Measurements from ENCODE around the gene HIGD1B.

DNA sequence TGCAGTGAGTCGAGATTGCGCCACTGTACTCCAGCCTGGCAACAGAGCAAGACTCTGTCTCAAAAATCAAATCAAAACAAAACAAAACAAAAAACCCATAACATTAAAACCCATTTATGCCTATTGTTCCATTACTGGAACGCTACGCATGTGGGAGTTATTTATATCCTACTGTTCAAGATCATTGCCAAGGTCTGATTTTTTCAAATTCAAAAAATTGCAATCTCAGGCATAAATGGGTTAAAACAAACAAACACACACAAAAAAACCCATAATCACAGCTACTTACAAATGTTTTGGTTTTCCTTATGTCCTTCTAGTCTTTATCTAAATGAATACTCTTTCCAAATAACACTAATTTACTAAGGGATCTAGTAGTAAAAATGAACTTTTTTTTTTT, 35.4 kb upstream of the HIGD1B start:
- no peak for TF ChIP-seq POLR2A (IDR thresholded peaks at IDR 0.05)
- TF ChIP-seq, protein P1, sequence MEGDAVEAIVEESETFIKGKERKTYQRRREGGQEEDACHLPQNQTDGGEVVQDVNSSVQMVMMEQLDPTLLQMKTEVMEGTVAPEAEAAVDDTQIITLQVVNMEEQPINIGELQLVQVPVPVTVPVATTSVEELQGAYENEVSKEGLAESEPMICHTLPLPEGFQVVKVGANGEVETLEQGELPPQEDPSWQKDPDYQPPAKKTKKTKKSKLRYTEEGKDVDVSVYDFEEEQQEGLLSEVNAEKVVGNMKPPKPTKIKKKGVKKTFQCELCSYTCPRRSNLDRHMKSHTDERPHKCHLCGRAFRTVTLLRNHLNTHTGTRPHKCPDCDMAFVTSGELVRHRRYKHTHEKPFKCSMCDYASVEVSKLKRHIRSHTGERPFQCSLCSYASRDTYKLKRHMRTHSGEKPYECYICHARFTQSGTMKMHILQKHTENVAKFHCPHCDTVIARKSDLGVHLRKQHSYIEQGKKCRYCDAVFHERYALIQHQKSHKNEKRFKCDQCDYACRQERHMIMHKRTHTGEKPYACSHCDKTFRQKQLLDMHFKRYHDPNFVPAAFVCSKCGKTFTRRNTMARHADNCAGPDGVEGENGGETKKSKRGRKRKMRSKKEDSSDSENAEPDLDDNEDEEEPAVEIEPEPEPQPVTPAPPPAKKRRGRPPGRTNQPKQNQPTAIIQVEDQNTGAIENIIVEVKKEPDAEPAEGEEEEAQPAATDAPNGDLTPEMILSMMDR (IDR thresholded peaks at IDR 0.05) = no peak

Measured in body of pancreas (tissue), 4 donors.